H1 (cell line): ENCODE results near the gene TNRC6A. TPM values are rescaled to one million over a fixed set of nuclear protein-coding genes. Genes with fewer than 3 reads are reported as not detected.

Experiments used
- CTCF ChIA-PET: fragments of 300-600 bp; sonication (Branson Sonifier 250); formaldehyde crosslinking; loops from one replicate; lab custom pipeline; 2021; ENCODE audit not compliant: partially characterized antibody; lab: Charles Lee
- POLR2A ChIA-PET: fragments of 300-600 bp; sonication (Branson Sonifier 250); formaldehyde crosslinking; loops from one replicate; lab custom pipeline; 2021; ENCODE audit warnings: inconsistent platforms; ENCODE audit not compliant: partially characterized antibody; lab: Charles Lee
- DNase-seq, 2 experiments: peaks; one replicate each; pipeline versions ENCODE4 v3.0.0 to v3.0.0-alpha.2; 2010 to 2022; ENCODE audit warnings: low spot score in 2 of 2, low read depth in 1 of 2, mixed read lengths in 1 of 2
- FAIRE-seq: peaks from 2 replicates; lab custom pipeline; 2011; peaks lifted over from hg19 to GRCh38; lab: Jason Lieb, UNC
- H2AFZ ChIP-seq: 2 replicates; pipeline ENCODE4 v1.8.1; 2012; ENCODE audit warnings: low read length, inconsistent platforms
- H2AK5ac ChIP-seq: 2 replicates; pipeline ENCODE4 v1.6.1; 2013; ENCODE audit warnings: low read depth, low read length
- H2BK120ac ChIP-seq: replicated peaks from 2 replicates; pipeline ENCODE3; 2013; ENCODE audit warnings: low read depth, low read length, inconsistent platforms
- H2BK12ac ChIP-seq: 2 replicates; pipeline ENCODE4 v1.6.1; 2013; ENCODE audit warnings: low read depth, low read length
- H2BK15ac ChIP-seq: 2 replicates; pipeline ENCODE4 v1.6.1; 2013; ENCODE audit warnings: low read length
- H2BK20ac ChIP-seq: 2 replicates; pipeline ENCODE4 v1.6.1; 2013; ENCODE audit warnings: low read length
- H2BK5ac ChIP-seq: 2 replicates; pipeline ENCODE4 v1.6.1; 2013; ENCODE audit warnings: low read depth, low read length
- H3K14ac ChIP-seq: 2 replicates; pipeline ENCODE4 v1.6.1; 2013; ENCODE audit warnings: inconsistent platforms; ENCODE audit not compliant: insufficient read length
- H3K18ac ChIP-seq: 2 replicates; pipeline ENCODE4 v1.6.1; 2013; ENCODE audit warnings: low read length; ENCODE audit errors: extremely low read depth
- H3K23ac ChIP-seq: 2 replicates; pipeline ENCODE4 v1.6.1; 2013; ENCODE audit warnings: inconsistent platforms; ENCODE audit not compliant: insufficient read length
- H3K23me2 ChIP-seq: 2 replicates; pipeline ENCODE4 v1.6.1; 2013; ENCODE audit warnings: low read depth, low read length
- H3K27ac ChIP-seq: 2 replicates; pipeline ENCODE4 v1.6.1; 2011; ENCODE audit warnings: low read depth, low read length, inconsistent platforms
- H3K27me3 ChIP-seq, 4 experiments: replicated peaks in 1 of 4; 1 replicate in 1 of 4; 2 replicates in 3 of 4; pipeline versions ENCODE4 v1.6.1 to v1.8.1; 2011 to 2013; ENCODE audit warnings: low read length in 3 of 4, mild to moderate bottlenecking in 3 of 4, inconsistent platforms in 2 of 4, mixed read lengths in 2 of 4, moderate library complexity in 1 of 4; ENCODE audit not compliant: control insufficient read depth in 3 of 4, insufficient read depth in 3 of 4; ENCODE audit errors: extremely low read depth in 1 of 4
- H3K36me3 ChIP-seq, 4 experiments: 2 replicates each; pipeline versions ENCODE4 v1.6.1 to v1.8.1; 2011 to 2013; ENCODE audit warnings: mild to moderate bottlenecking in 4 of 4, low read length in 3 of 4, moderate library complexity in 2 of 4, control low read depth in 1 of 4, inconsistent platforms in 1 of 4; ENCODE audit not compliant: insufficient read depth in 4 of 4, control insufficient read depth in 2 of 4
- H3K4ac ChIP-seq: replicated peaks from 2 replicates; pipeline ENCODE3; 2013; ENCODE audit warnings: low read length, low read depth, mixed read lengths, inconsistent platforms; ENCODE audit not compliant: insufficient read length
- H3K4me1 ChIP-seq, 4 experiments: replicated peaks in 1 of 4; 1 replicate in 1 of 4; 2 replicates in 3 of 4; pipeline versions ENCODE4 v1.6.1 to v1.8.1; 2011 to 2013; ENCODE audit warnings: low read length in 3 of 4, inconsistent platforms in 2 of 4, mixed read lengths in 1 of 4; ENCODE audit not compliant: insufficient read depth in 4 of 4, control insufficient read depth in 3 of 4
- H3K4me2 ChIP-seq, 2 experiments: 2 replicates each; pipeline versions ENCODE4 v1.6.1 to v1.8.1; 2011 to 2013; ENCODE audit warnings: low read depth in 2 of 2, low read length in 2 of 2, control low read depth in 1 of 2, inconsistent platforms in 1 of 2, mild to moderate bottlenecking in 1 of 2; ENCODE audit not compliant: insufficient read depth in 1 of 2
- H3K4me3 ChIP-seq, 4 experiments: fragments of 200-600, 300-600 bp in 1 of 4; sonication (generic), shearing (Covaris generic), sonication (Bioruptor Twin) in 1 of 4; 2 replicates each; pipeline versions ENCODE4 v1.5.1 to v1.8.1; 2011 to 2016; ENCODE audit warnings: low read length in 4 of 4, low read depth in 3 of 4, control low read depth in 2 of 4, inconsistent platforms in 2 of 4, mild to moderate bottlenecking in 2 of 4, mixed read lengths in 1 of 4, moderate library complexity in 1 of 4; ENCODE audit not compliant: insufficient read depth in 2 of 4; ENCODE audit errors: extremely low read depth in 1 of 4
- H3K56ac ChIP-seq: replicated peaks from 2 replicates; pipeline ENCODE3; 2013; ENCODE audit warnings: low read depth, mild to moderate bottlenecking, mixed read lengths, low read length, inconsistent platforms; ENCODE audit not compliant: insufficient read length
- H3K79me1 ChIP-seq: 2 replicates; pipeline ENCODE4 v1.6.1; 2013; ENCODE audit warnings: low read depth, low read length, control low read depth
- H3K79me2 ChIP-seq, 2 experiments: 2 replicates each; pipeline versions ENCODE4 v1.6.1 to v1.8.1; 2012 to 2013; ENCODE audit warnings: low read length in 2 of 2, mild to moderate bottlenecking in 2 of 2, inconsistent platforms in 1 of 2; ENCODE audit not compliant: insufficient read depth in 2 of 2, control insufficient read depth in 1 of 2
- H3K9ac ChIP-seq, 4 experiments: replicated peaks in 1 of 4; 1 replicate in 1 of 4; 2 replicates in 3 of 4; pipeline versions ENCODE4 v1.6.1 to v1.8.1; 2011 to 2013; ENCODE audit warnings: low read depth in 3 of 4, low read length in 3 of 4, control low read depth in 2 of 4, mild to moderate bottlenecking in 2 of 4, moderate library complexity in 2 of 4, inconsistent platforms in 1 of 4; ENCODE audit errors: extremely low read depth in 1 of 4
- H3K9me3 ChIP-seq, 2 experiments: 2 replicates each; pipeline versions ENCODE4 v1.6.1 to v1.8.1; 2012 to 2013; ENCODE audit warnings: mild to moderate bottlenecking in 2 of 2, moderate library complexity in 2 of 2, control low read depth in 1 of 2, inconsistent platforms in 1 of 2, low read depth in 1 of 2, low read length in 1 of 2, mixed read lengths in 1 of 2; ENCODE audit not compliant: insufficient read depth in 2 of 2
- H4K20me1 ChIP-seq, 2 experiments: replicated peaks in 1 of 2; 2 replicates each; pipeline versions ENCODE3 to v1.8.1; 2011 to 2013; ENCODE audit warnings: inconsistent platforms in 2 of 2, low read length in 2 of 2, mild to moderate bottlenecking in 1 of 2; ENCODE audit not compliant: insufficient read depth in 2 of 2, control insufficient read depth in 1 of 2
- H4K5ac ChIP-seq: 2 replicates; pipeline ENCODE4 v1.6.1; 2013; ENCODE audit warnings: low read length, low read depth, mixed read lengths, inconsistent platforms; ENCODE audit not compliant: insufficient read length
- H4K8ac ChIP-seq: 2 replicates; pipeline ENCODE4 v1.8.0; 2013; ENCODE audit warnings: mild to moderate bottlenecking, moderate library complexity, low read length, inconsistent platforms; ENCODE audit not compliant: insufficient read depth; ENCODE audit errors: extremely low read depth
- H4K91ac ChIP-seq: replicated peaks from 2 replicates; pipeline ENCODE3; 2013; ENCODE audit warnings: low read length, mixed read lengths, inconsistent platforms; ENCODE audit not compliant: insufficient read length
- BCL11A ChIP-seq, 2 experiments: IDR thresholded peaks; one replicate each; pipeline ENCODE4 v1.6.1; 2011; ENCODE audit warnings: low read depth in 2 of 2, low read length in 2 of 2, mild to moderate bottlenecking in 2 of 2
- CHD2 ChIP-seq: IDR thresholded peaks from 2 replicates; pipeline ENCODE4 v1.6.1; 2012; ENCODE audit warnings: low read length, improper control_type of control experiment
- FOSL1 ChIP-seq: IDR thresholded peaks from 2 replicates; pipeline ENCODE4 v1.6.1; 2011; ENCODE audit warnings: mild to moderate bottlenecking, low read depth, low read length, moderate library complexity; ENCODE audit not compliant: insufficient read depth
- HDAC2 ChIP-seq, 2 experiments: fragments of 300-600 bp in 1 of 2; sonication (generic) in 1 of 2; IDR thresholded peaks; 2 replicates each; pipeline ENCODE4 v1.6.1; 2011 to 2012; ENCODE audit warnings: low read depth in 2 of 2, low read length in 2 of 2, mild to moderate bottlenecking in 2 of 2, moderate library complexity in 2 of 2, borderline replicate concordance in 1 of 2, inconsistent platforms in 1 of 2
- HDAC6 ChIP-seq: IDR thresholded peaks from one replicate; pipeline ENCODE4 v1.7.1; 2012; ENCODE audit warnings: low read depth, mild to moderate bottlenecking, inconsistent platforms, low read length, moderate library complexity
- POLR2AphosphoS5 ChIP-seq: IDR thresholded peaks from 2 replicates; pipeline ENCODE4 v1.6.1; 2011; ENCODE audit warnings: low read depth, low read length
- SP2 ChIP-seq: IDR thresholded peaks from 2 replicates; pipeline ENCODE4 v1.6.1; 2012; ENCODE audit warnings: mild to moderate bottlenecking, low read length, inconsistent platforms
- SUZ12 ChIP-seq: fragments of 200-600 bp; sonication (generic); IDR thresholded peaks from 2 replicates; pipeline ENCODE4 v1.6.1; 2012; ENCODE audit warnings: mild to moderate bottlenecking, inconsistent platforms, low read length, moderate library complexity, mixed read lengths
- TAF7 ChIP-seq: optimal IDR thresholded peaks from 2 replicates; pipeline ENCODE3; 2011; ENCODE audit warnings: low read depth, mild to moderate bottlenecking, inconsistent platforms, low read length, moderate library complexity, borderline replicate concordance
- TEAD4 ChIP-seq: IDR thresholded peaks from 2 replicates; pipeline ENCODE4 v1.6.1; 2012; ENCODE audit warnings: low read depth, low read length, inconsistent platforms, mixed read lengths
- WGBS, 2 experiments: shearing (Covaris generic) in 1 of 2; methylation state at CpG; one replicate each; pipeline versions ENCODE4 v1.1.6 to v1.1.7; 2013 to 2015; ENCODE audit warnings: low lambda C conversion rate in 2 of 2, mixed read lengths in 2 of 2, inconsistent platforms in 1 of 2, low coverage in 1 of 2, missing lambda C conversion rate in 1 of 2; ENCODE audit not compliant: insufficient replicate concordance in 2 of 2, insufficient coverage in 1 of 2, insufficient read length in 1 of 2; ENCODE audit errors: extremely low coverage in 1 of 2, missing lambda C conversion rate in 1 of 2; 5-methylcytosine and 5-hydroxymethylcytosine counted together
- polyA plus RNA-seq, 7 experiments: library from polyadenylated mRNA; depleted of rRNA in 3 of 7; stranded (reverse) in 5 of 7; unstranded in 2 of 7; fragments of >200 nt in 5 of 7; fragments of 200-250 nt in 2 of 7; gene quantifications; 1 replicate in 5 of 7; 2 replicates in 1 of 7; 4 replicates in 1 of 7; pipeline versions ENCODE4 v1.2.1 to v1.2.3, GENCODE V29; 2011 to 2013; ENCODE audit warnings: missing spikeins in 2 of 7, mixed read lengths in 2 of 7
- total RNA-seq: library from RNA; stranded (reverse); fragmentation: NEBNext Ultra II Directional; extraction: Animal tissue kit (Norgen Biotek cat#: 25700); gene quantifications from 2 replicates; pipeline ENCODE4 v1.2.1, GENCODE V29; 2021

Gene TNRC6A
- total and polyA plus RNA-seq, 2 of the 8 experiments (the other 6 are each of a cell fraction or from before 2014, with no cell fraction given): 67.6 to 103 TPM

DNA sequence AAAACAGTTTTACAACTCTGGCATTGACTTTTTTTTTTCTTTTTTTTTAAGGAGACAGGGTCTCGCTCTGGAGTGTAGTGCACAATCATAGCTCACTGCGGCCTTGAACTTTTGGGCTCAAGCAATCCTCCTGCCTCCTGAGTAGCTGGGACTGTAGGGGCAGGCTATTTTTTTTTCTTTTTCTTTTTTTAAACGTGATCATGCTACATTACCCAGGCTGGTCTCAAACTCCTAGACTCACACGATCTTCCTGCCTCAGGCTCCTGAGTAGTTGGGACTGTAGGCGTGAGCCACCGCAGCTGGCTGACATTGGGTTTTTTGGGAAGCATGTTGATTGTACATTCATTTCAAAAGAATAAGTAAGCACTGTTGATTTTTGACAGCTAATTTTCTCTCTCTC lies 32.1 kb downstream of the TNRC6A start:
- no peak overlapping the region for H2AFZ ChIP-seq
- H2AK5ac ChIP-seq: no peak overlapping the region
- WGBS, 2 experiments: 92% methylated on average over 6 of the region's 6 CpGs; no CpG with 5 or more reads in 1 of the 2 experiments
- no peak overlapping the region for H3K18ac ChIP-seq
- peaks cover 0 to 58% (median 13%) of the 10 kb centered on the region in 4 experiments; a peak in 7 of 8 replicates for H3K36me3 ChIP-seq
- H3K79me2 ChIP-seq: peaks cover 8 to 98% of the 10 kb centered on the region in 2 experiments
- no peak overlapping the region for H4K5ac ChIP-seq
- peaks cover 7% of the 10 kb centered on the region; the same call in 1 of the 2 replicates for H3K79me1 ChIP-seq
- H3K23ac ChIP-seq: no peak overlapping the region
- H2BK15ac ChIP-seq: no peak overlapping the region
- no peak overlapping the region for H3K27ac ChIP-seq
- no peak overlapping the region for H3K4me3 ChIP-seq
- no peak overlapping the region for H3K4me2 ChIP-seq
- H2BK20ac ChIP-seq: no peak overlapping the region
- no peak overlapping the region for H2BK5ac ChIP-seq
- CTCF ChIA-PET: interaction anchor here (1.0 to 1.3 kb wide), 2 partner anchors 30 to 40 kb away, joined by 3 to 4 read pairs; no protein-coding TSS in a partner anchor
- H3K4ac ChIP-seq: no peak overlapping the region
- no peak overlapping the region for H4K8ac ChIP-seq
- H4K91ac ChIP-seq: no peak overlapping the region
- H3K14ac ChIP-seq: no peak overlapping the region
- no peak overlapping the region for H3K9ac ChIP-seq
- DNase-seq (no peak), FAIRE-seq (no peak)
- H2BK12ac ChIP-seq: no peak overlapping the region
- no peak overlapping the region for H3K56ac ChIP-seq
- H3K23me2 ChIP-seq: no peaks in the 10 kb centered on the region
- no peak for TF ChIP-seq POLR2AphosphoS5
- TF ChIP-seq TAF7: no peak
- no peak for TF ChIP-seq FOSL1
- TF ChIP-seq HDAC6: no peak
- TF ChIP-seq HDAC2 (IDR thresholded peaks at IDR 0.05; ENCODE audit: borderline replicate concordance in 1 of 2, low read depth in 2 of 2, low read length in 2 of 2): no peak
- no peak for TF ChIP-seq SP2
- no peak for TF ChIP-seq CHD2
- no peak for TF ChIP-seq BCL11A (IDR thresholded peaks at IDR 0.05; ENCODE audit: low read depth in 2 of 2, low read length in 2 of 2)
- TF ChIP-seq SUZ12: no peak
- no peak for TF ChIP-seq TEAD4
- H3K4me1 ChIP-seq: peaks cover 0 to 2% (median 0%) of the 10 kb centered on the region in 4 experiments; a peak in 1 of 7 replicates
- peaks cover 19 to 22% of the 10 kb centered on the region in 2 experiments for H4K20me1 ChIP-seq
- POLR2A ChIA-PET: interaction anchor here (0.6 to 1.9 kb wide), 4 partner anchors 15 to 358 kb away, joined by 3 to 5 read pairs (median 4); no protein-coding TSS in a partner anchor
- H2BK120ac ChIP-seq: no peak overlapping the region
- no peaks in the 10 kb centered on the region for H3K9me3 ChIP-seq
- H3K27me3 ChIP-seq: peaks cover 0 to 1% (median 0%) of the 10 kb centered on the region in 4 experiments; a peak in 1 of 7 replicates
